HepG2 (cell line): Measurements from ENCODE around the gene GRIK2. TPM values are rescaled to one million over a fixed set of nuclear protein-coding genes. Genes with fewer than 3 reads are reported as not detected.

Source experiments
- ATAC-seq: fragments of 200-7000 bp; cut with Tn5 transposase; 3 replicates; pipeline ENCODE4 v1.9.1; 2020; ENCODE audit warnings: mild to moderate bottlenecking, moderate library complexity
- BruUV-seq: library from RNA; stranded (reverse); fragments of 400-500 nt; replicated peaks from 2 replicates; lab custom pipeline; 2021; lab: Mats Ljungman, UMichigan
- CTCF ChIA-PET: fragments of 300-600 bp; formaldehyde crosslinking; extraction: SDS; loops from one replicate; lab custom pipeline; 2021; ENCODE audit warnings: low total read pairs, inconsistent platforms, low intra/inter-chr PET ratio; lab: Yijun Ruan, JAX
- POLR2A ChIA-PET: fragments of 350-600 bp; sonication (Branson Sonifier 250); formaldehyde crosslinking; loops from one replicate; lab custom pipeline; 2020; ENCODE audit warnings: antibody characterized with exemption, inconsistent platforms; lab: Yijun Ruan, JAX
- DNase-seq: peaks from one replicate; pipeline ENCODE4 v3.0.0-alpha.2; 2015; ENCODE audit warnings: low spot score
- FAIRE-seq: peaks from 3 replicates; lab custom pipeline; 2011; peaks lifted over from hg19 to GRCh38; lab: Jason Lieb, UNC
- H2AFZ ChIP-seq: one replicate; pipeline ENCODE4 v1.6.1; 2011; ENCODE audit warnings: low read length, inconsistent platforms
- H3K27ac ChIP-seq: fragments of 300-600 bp; 3 replicates; pipeline ENCODE4 v1.8.0; 2011; ENCODE audit warnings: mixed run types, mild to moderate bottlenecking, mixed read lengths, low read length, inconsistent platforms; ENCODE audit not compliant: insufficient read depth; ENCODE audit errors: extremely low read length
- H3K27me3 ChIP-seq, 2 experiments: fragments of 200-600 bp in 1 of 2; 2 replicates in 1 of 2; 3 replicates in 1 of 2; pipeline versions ENCODE4 v1.6.0 to v1.8.0; 2011; ENCODE audit warnings: low read length in 2 of 2, mild to moderate bottlenecking in 2 of 2, moderate library complexity in 2 of 2, inconsistent platforms in 1 of 2; ENCODE audit not compliant: insufficient read depth in 2 of 2, control insufficient read depth in 1 of 2
- H3K36me3 ChIP-seq, 2 experiments: fragments of 200-600 bp in 1 of 2; replicated peaks in 1 of 2; 2 replicates in 1 of 2; 3 replicates in 1 of 2; pipeline versions ENCODE4 v1.5.1 to v1.8.0; 2011; ENCODE audit warnings: low read length in 2 of 2, inconsistent platforms in 1 of 2; ENCODE audit not compliant: insufficient read depth in 2 of 2, control insufficient read depth in 1 of 2
- H3K4me1 ChIP-seq: 2 replicates; pipeline ENCODE4 v1.5.1; 2012; ENCODE audit warnings: low read length, inconsistent platforms; ENCODE audit not compliant: insufficient read depth
- H3K4me2 ChIP-seq: 2 replicates; pipeline ENCODE4 v1.6.0; 2011; ENCODE audit warnings: low read depth, low read length, inconsistent platforms
- H3K4me3 ChIP-seq, 3 experiments: fragments of 200-600 bp in 1 of 3; sonication (generic), shearing (Covaris generic) in 1 of 3; replicated peaks in 1 of 3; 2 replicates each; pipeline ENCODE4 v1.5.1; 2011 to 2016; ENCODE audit warnings: low read length in 3 of 3, inconsistent platforms in 2 of 3, low read depth in 2 of 3, mild to moderate bottlenecking in 2 of 3, control low read depth in 1 of 3, mixed read lengths in 1 of 3; ENCODE audit not compliant: insufficient read depth in 1 of 3
- H3K79me2 ChIP-seq: one replicate; pipeline ENCODE4 v1.6.1; 2011; ENCODE audit warnings: low read length, inconsistent platforms; ENCODE audit not compliant: insufficient read depth
- H3K9ac ChIP-seq: 2 replicates; pipeline ENCODE4 v1.6.0; 2011; ENCODE audit warnings: mild to moderate bottlenecking, low read depth, low read length, inconsistent platforms; ENCODE audit not compliant: insufficient read depth
- H3K9me3 ChIP-seq: 2 replicates; pipeline ENCODE4 v1.5.1; 2012; ENCODE audit warnings: mild to moderate bottlenecking, low read length
- H4K20me1 ChIP-seq: 2 replicates; pipeline ENCODE4 v1.6.0; 2011; ENCODE audit warnings: inconsistent platforms, mild to moderate bottlenecking, low read length, moderate library complexity; ENCODE audit not compliant: insufficient read depth
- ATF4 ChIP-seq, 2 experiments: fragments of 450-650 bp in 1 of 2; sonication (generic) in 1 of 2; formaldehyde crosslinking; IDR thresholded peaks; 2 replicates each; pipeline versions ENCODE4 v1.5.0 to v1.8.0; 2020 to 2022; ENCODE audit warnings: mild to moderate bottlenecking in 1 of 2, missing genetic modification reagents in 1 of 2
- ATRX ChIP-seq: sonication (generic); formaldehyde crosslinking; IDR thresholded peaks from 2 replicates; pipeline ENCODE4 v1.4.0; 2020; ENCODE audit warnings: missing genetic modification reagents, borderline replicate concordance
- BRCA1 ChIP-seq: sonication (generic); formaldehyde crosslinking; IDR thresholded peaks from 2 replicates; pipeline ENCODE4 v1.4.0; 2020; ENCODE audit warnings: missing genetic modification reagents
- CCDC6 ChIP-seq: sonication (generic); formaldehyde crosslinking; IDR thresholded peaks from 2 replicates; pipeline ENCODE4 v1.8.1; 2022; ENCODE audit warnings: mild to moderate bottlenecking, missing genetic modification reagents, moderate library complexity
- EEA1 ChIP-seq: sonication (generic); formaldehyde crosslinking; IDR thresholded peaks from 2 replicates; pipeline ENCODE4 v1.5.1; 2020; ENCODE audit warnings: mild to moderate bottlenecking, missing genetic modification reagents, borderline replicate concordance
- FOXA1 ChIP-seq, 2 experiments: fragments of 450-650 bp in 1 of 2; sonication (generic) in 1 of 2; formaldehyde crosslinking in 1 of 2; IDR thresholded peaks; 2 replicates each; pipeline versions ENCODE4 v1.4.0 to v1.6.1; 2016 to 2020; ENCODE audit warnings: missing genetic modification reagents in 1 of 2
- PAXIP1 ChIP-seq: sonication (generic); formaldehyde crosslinking; conservative IDR thresholded peaks from 2 replicates; pipeline ENCODE4 v1.4.0; 2020; ENCODE audit warnings: mild to moderate bottlenecking, missing genetic modification reagents, moderate library complexity
- TBX2 ChIP-seq: sonication (generic); formaldehyde crosslinking; IDR thresholded peaks from 2 replicates; pipeline ENCODE4 v1.5.0; 2020; ENCODE audit warnings: missing genetic modification reagents, mild to moderate bottlenecking, borderline replicate concordance
- ZBTB43 ChIP-seq: sonication (generic); formaldehyde crosslinking; conservative IDR thresholded peaks from 2 replicates; pipeline ENCODE4 v1.4.0; 2020; ENCODE audit warnings: missing genetic modification reagents
- ZKSCAN1 ChIP-seq: fragments of 150-350 bp; IDR thresholded peaks from 2 replicates; pipeline ENCODE4 v1.6.1; 2014; ENCODE audit warnings: low read length
- ZNF10 ChIP-seq: sonication (generic); formaldehyde crosslinking; IDR thresholded peaks from 2 replicates; pipeline ENCODE4 v1.4.0; 2020; ENCODE audit warnings: mild to moderate bottlenecking, low read depth, missing genetic modification reagents, borderline replicate concordance
- ZNF558 ChIP-seq: sonication (generic); formaldehyde crosslinking; IDR thresholded peaks from 2 replicates; pipeline ENCODE4 v1.9.0; 2022; ENCODE audit warnings: mild to moderate bottlenecking, missing genetic modification reagents, borderline replicate concordance
- ZNF564 ChIP-seq: sonication (generic); formaldehyde crosslinking; IDR thresholded peaks from 2 replicates; pipeline ENCODE4 v1.8.1; 2023; ENCODE audit warnings: mild to moderate bottlenecking, missing genetic modification reagents
- ZSCAN29 ChIP-seq: sonication (generic); formaldehyde crosslinking; conservative IDR thresholded peaks from 2 replicates; pipeline ENCODE4 v1.4.0; 2020; ENCODE audit warnings: mild to moderate bottlenecking, missing genetic modification reagents
- in situ Hi-C: cut with HindIII; loops from 2 replicates; pipeline ENCODE4 v1.10.0; 2017; ENCODE audit warnings: low pct_unique_long_range_greater_than_20kb; ENCODE audit not compliant: extremely low pct_ligation_motif_present
- intact Hi-C: fragments of 100-400 bp; cut with micrococcal nuclease; formaldehyde crosslinking; loops from one replicate; pipeline ENCODE4 v1.10.0; 2022; ENCODE audit not compliant: unreplicated experiment
- polyA plus RNA-seq, 8 experiments: library from polyadenylated mRNA; depleted of rRNA in 3 of 8; stranded (reverse) in 7 of 8; unstranded in 1 of 8; fragments of >200 nt; fragmentation: Illumina TruSeq in 4 of 8; extraction: Trizol in 4 of 8; gene quantifications; 2 replicates each; pipeline versions ENCODE4 v1.2.1 to v1.2.3, GENCODE V29; 2011 to 2016; ENCODE audit warnings: low read depth in 4 of 8, missing spikeins in 1 of 8, mixed read lengths in 1 of 8; ENCODE audit not compliant: insufficient read depth in 1 of 8
- total RNA-seq, 5 experiments: library from RNA; depleted of rRNA; stranded (reverse); fragments of >200 nt; fragmentation: Illumina TruSeq; extraction: Trizol; gene quantifications; 2 replicates each; pipeline ENCODE4 v1.2.3, GENCODE V29; 2016; ENCODE audit warnings: low read depth in 1 of 5

GRIK2 gene
- total and polyA plus RNA-seq, 2 of the 13 experiments (the other 11 are each of a cell fraction or from before 2014, with no cell fraction given) = not detected

GRCh38 chr6:101509536-101509935, 116.0 kb downstream of the GRIK2 start:
- no peak for ATAC-seq

More at GRCh38 chr6:101509536-101509935, 116.0 kb downstream of the GRIK2 start:
- H4K20me1 ChIP-seq = no peaks in the 10 kb centered on the region
- no peak overlapping the region for H3K9ac ChIP-seq
- H3K79me2 ChIP-seq = no peaks in the 10 kb centered on the region
- H3K4me1 ChIP-seq = no peaks in the 10 kb centered on the region
- no peak overlapping the region for H3K4me2 ChIP-seq
- H3K36me3 ChIP-seq = no peaks in the 10 kb centered on the region
- in situ Hi-C loops = no loop called here
- no peak overlapping the region for H2AFZ ChIP-seq
- H3K4me3 ChIP-seq = no peak overlapping the region
- FAIRE-seq (no peak), DNase-seq (no peak)
- no peak overlapping the region for H3K27ac ChIP-seq
- ChIA-PET POLR2A (no interaction called here), CTCF (no interaction called here)
- intact Hi-C loops = no loop called here
- H3K27me3 ChIP-seq = no peaks in the 10 kb centered on the region
- BruUV-seq = no TSS peak
- H3K9me3 ChIP-seq = no peaks in the 10 kb centered on the region
- no peak for TF ChIP-seq ZNF10 (CRISPR knock-in tag)
- no peak for TF ChIP-seq BRCA1 (CRISPR knock-in tag)
- TF ChIP-seq CCDC6 (CRISPR knock-in tag) = no peak
- TF ChIP-seq EEA1 (CRISPR knock-in tag) = no peak
- TF ChIP-seq ZSCAN29 = no peak
- no peak for TF ChIP-seq ATF4 (CRISPR knock-in tag; IDR thresholded peaks at IDR 0.05)
- no peak for TF ChIP-seq PAXIP1
- no peak for TF ChIP-seq FOXA1 (IDR thresholded peaks at IDR 0.05)
- TF ChIP-seq FOXA1 (CRISPR knock-in tag; IDR thresholded peaks at IDR 0.05) = no peak
- TF ChIP-seq ZBTB43 (CRISPR knock-in tag) = no peak
- no peak for TF ChIP-seq ATRX (CRISPR knock-in tag)
- no peak for TF ChIP-seq ZNF564
- TF ChIP-seq ZNF558 (CRISPR knock-in tag) = no peak
- no peak for TF ChIP-seq TBX2 (CRISPR knock-in tag)
- no peak for TF ChIP-seq ZKSCAN1
- TF ChIP-seq, all 625 proteins: peak for 0
